Measurements from ENCODE around the gene XRCC4. TPM values are rescaled to one million over a fixed set of nuclear protein-coding genes. Genes with fewer than 3 reads are reported as not detected.

Gene XRCC4
- total RNA-seq, 1 donor from 2014 or later: 8.2 TPM

- Mint-ChIP-seq H3K36me3 (ENCODE audit: low read depth) (peaks cover 6% of the 10 kb centered on the region), H3K4me3 (no peak overlapping the region), H3K4me1 (peaks cover 12% of the 10 kb centered on the region), H3K9me3 (peaks cover 14% of the 10 kb centered on the region), H3K27me3 (ENCODE audit: low read depth) (no peaks in the 10 kb centered on the region), H3K27ac (ENCODE audit: unreplicated experiment) (no peak overlapping the region)
- no peak for DNase-seq (ENCODE audit: low read depth, low spot score)
- no peak for TF ChIP-seq CTCF (conservative IDR thresholded peaks at IDR 0.05)
Measured at GRCh38 chr5:83362526-83362925, 285.2 kb downstream of the XRCC4 start.

GRCh38 chr5:83363111-83363885, 286.0 kb downstream of the XRCC4 start:
- peaks cover 6% of the 10 kb centered on the region for H3K36me3 Mint-ChIP-seq (ENCODE audit: low read depth)
- peaks cover 14% of the 10 kb centered on the region for H3K9me3 Mint-ChIP-seq
- H3K4me3 Mint-ChIP-seq: no peak overlapping the region
- no peak for TF ChIP-seq CTCF (conservative IDR thresholded peaks at IDR 0.05)
- no peaks in the 10 kb centered on the region for H3K27me3 Mint-ChIP-seq (ENCODE audit: low read depth)
- H3K27ac Mint-ChIP-seq (ENCODE audit: unreplicated experiment): peak overlapping the region; percentile 9
- no peak for DNase-seq (ENCODE audit: low read depth, low spot score)
- peaks cover 12% of the 10 kb centered on the region for H3K4me1 Mint-ChIP-seq

- TF ChIP-seq CTCF (conservative IDR thresholded peaks at IDR 0.05): no peak
- Mint-ChIP-seq H3K36me3 (ENCODE audit: low read depth) (peaks cover 6% of the 10 kb centered on the region), H3K4me3 (no peak overlapping the region), H3K9me3 (peaks cover 14% of the 10 kb centered on the region), H3K4me1 (peaks cover 12% of the 10 kb centered on the region), H3K27ac (ENCODE audit: unreplicated experiment) (peak overlapping the region; percentile 9), H3K27me3 (ENCODE audit: low read depth) (no peaks in the 10 kb centered on the region)
- no peak for DNase-seq (ENCODE audit: low read depth, low spot score)
Measured at GRCh38 chr5:83363886-83364275, 286.5 kb downstream of the XRCC4 start.

GRCh38 chr5:83364312-83365299, 287.3 kb downstream of the XRCC4 start:
- no peak for DNase-seq (ENCODE audit: low read depth, low spot score)
- Mint-ChIP-seq H3K27ac (ENCODE audit: unreplicated experiment) (no peak overlapping the region), H3K36me3 (ENCODE audit: low read depth) (peaks cover 6% of the 10 kb centered on the region), H3K27me3 (ENCODE audit: low read depth) (no peaks in the 10 kb centered on the region), H3K9me3 (peaks cover 14% of the 10 kb centered on the region), H3K4me1 (peaks cover 12% of the 10 kb centered on the region), H3K4me3 (no peak overlapping the region)
- TF ChIP-seq CTCF (conservative IDR thresholded peaks at IDR 0.05): no peak

GRCh38 chr5:83368319-83368718, 291.0 kb downstream of the XRCC4 start:
- peaks cover 28% of the 10 kb centered on the region for H3K4me1 Mint-ChIP-seq
- H3K9me3 Mint-ChIP-seq: peaks cover 8% of the 10 kb centered on the region
- no peaks in the 10 kb centered on the region for H3K27me3 Mint-ChIP-seq (ENCODE audit: low read depth)
- DNase-seq (ENCODE audit: low read depth, low spot score): no peak
- H3K36me3 Mint-ChIP-seq (ENCODE audit: low read depth): no peaks in the 10 kb centered on the region
- no peak for TF ChIP-seq CTCF (conservative IDR thresholded peaks at IDR 0.05)
- no peak overlapping the region for H3K4me3 Mint-ChIP-seq
- H3K27ac Mint-ChIP-seq (ENCODE audit: unreplicated experiment): no peak overlapping the region

Data from neural crest cell (in vitro differentiated cells).